Thoracic aorta (tissue), 2 donors: ENCODE results near the gene CYB5D1. TPM values are rescaled to one million over a fixed set of nuclear protein-coding genes. Genes with fewer than 3 reads are reported as not detected.

Experiments used
- ATAC-seq: fragments of 150-250 bp; one replicate; pipeline ENCODE4 v1.8.0; 2017; ENCODE audit warnings: low read depth; ENCODE audit not compliant: insufficient number of reproducible peaks, low FRiP score
- DNase-seq: peaks from one replicate; pipeline ENCODE4 v3.0.0-alpha.2; 2020; ENCODE audit warnings: low spot score
- H3K27ac ChIP-seq, 2 donors: fragments of 200-600 bp; sonication (generic); 1 replicate in 1 of 2; 2 replicates in 1 of 2; pipeline ENCODE4 v1.5.1; 2016; ENCODE audit warnings: mild to moderate bottlenecking in 2 of 2, moderate library complexity in 2 of 2
- H3K27me3 ChIP-seq: fragments of 200-600 bp; sonication (generic); replicated peaks from 2 replicates; pipeline ENCODE4 v1.6.0; 2016; ENCODE audit warnings: mild to moderate bottlenecking; ENCODE audit not compliant: insufficient read depth
- H3K36me3 ChIP-seq: fragments of 200-600 bp; sonication (generic); one replicate; pipeline ENCODE4 v1.5.1; 2016
- H3K4me1 ChIP-seq, 2 donors: fragments of 200-600 bp; sonication (generic); 1 replicate in 1 of 2; 2 replicates in 1 of 2; pipeline versions ENCODE4 v1.5.1 to v1.6.0; 2016; ENCODE audit warnings: low read depth in 2 of 2, mild to moderate bottlenecking in 1 of 2; ENCODE audit not compliant: control insufficient read depth in 1 of 2
- H3K4me3 ChIP-seq: fragments of 200-600 bp; sonication (generic); 2 replicates; pipeline ENCODE4 v1.5.1; 2016; ENCODE audit warnings: mild to moderate bottlenecking
- H3K9me3 ChIP-seq: fragments of 200-600 bp; sonication (generic); 2 replicates; pipeline ENCODE4 v1.5.1; 2016
- CTCF ChIP-seq: fragments of 200-600 bp; sonication (generic); IDR thresholded peaks from one replicate; pipeline ENCODE4 v1.5.1; 2019; ENCODE audit warnings: antibody characterized with exemption
- total RNA-seq, 2 donors: library from RNA; depleted of rRNA; stranded (reverse); fragments of >200 nt; gene quantifications; one replicate each; pipeline versions ENCODE4 v1.1.0 to v1.2.3, GENCODE V29; 2016

CYB5D1 gene
- total RNA-seq, 2 donors from 2014 or later: 3.8 to 8.9 TPM

DNA sequence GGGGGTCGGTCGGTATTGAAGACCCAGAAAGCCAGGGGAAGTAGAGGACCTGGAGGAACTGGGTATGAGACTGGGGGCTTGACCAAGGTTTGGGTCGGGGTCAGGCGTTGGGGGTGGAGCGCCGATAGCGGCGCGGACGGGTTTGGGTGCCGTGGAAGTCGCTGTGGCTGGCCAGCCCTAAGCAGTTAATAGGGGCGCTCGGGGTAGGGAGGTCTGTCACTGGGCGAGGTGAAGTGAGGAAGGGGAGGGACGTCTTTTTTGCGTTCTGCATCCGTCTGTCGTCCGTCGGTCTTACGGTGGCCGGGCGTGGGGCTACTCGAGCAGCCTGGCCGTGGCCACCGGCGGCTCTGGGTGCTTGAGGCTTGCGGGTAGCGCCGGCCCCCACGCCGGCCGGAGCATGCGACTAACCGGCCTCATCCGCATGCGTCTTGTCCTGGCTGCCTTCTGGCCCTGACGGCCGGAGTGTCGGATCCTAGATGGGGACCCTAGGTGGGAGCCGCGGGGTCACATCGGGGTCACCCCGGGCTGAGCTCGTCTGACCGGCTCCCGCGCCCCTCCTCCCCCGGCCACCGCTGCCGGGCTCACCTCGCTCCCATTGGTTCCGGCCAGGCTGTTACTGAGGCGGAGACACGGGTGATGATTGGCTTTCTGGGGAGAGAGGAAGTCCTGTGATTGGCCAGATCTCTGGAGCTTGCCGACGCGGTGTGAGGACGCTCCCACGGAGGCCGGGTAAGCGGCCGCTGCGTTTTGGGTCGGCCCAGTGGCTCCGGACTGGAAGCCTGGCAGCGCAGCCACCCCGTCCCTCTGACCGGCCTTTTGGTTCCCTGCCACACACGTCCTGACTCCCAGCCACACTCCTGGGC is 13.3 kb upstream of the CYB5D1 start:
- Histone ChIP-seq H3K9me3 (no peaks in the 10 kb centered on the region), H3K27me3 (no peaks in the 10 kb centered on the region), H3K36me3 (peaks cover 31% of the 10 kb centered on the region), H3K4me1 (peaks cover 11 to 20% of the 10 kb centered on the region in 2 donors), H3K4me3 (peak overlapping the region; percentile 86), H3K27ac (peak overlapping the region; percentile 98 to 99)
- ATAC-seq (peak; percentile 74), DNase-seq (peak; percentile 85)
- no peak for TF ChIP-seq CTCF

DNA sequence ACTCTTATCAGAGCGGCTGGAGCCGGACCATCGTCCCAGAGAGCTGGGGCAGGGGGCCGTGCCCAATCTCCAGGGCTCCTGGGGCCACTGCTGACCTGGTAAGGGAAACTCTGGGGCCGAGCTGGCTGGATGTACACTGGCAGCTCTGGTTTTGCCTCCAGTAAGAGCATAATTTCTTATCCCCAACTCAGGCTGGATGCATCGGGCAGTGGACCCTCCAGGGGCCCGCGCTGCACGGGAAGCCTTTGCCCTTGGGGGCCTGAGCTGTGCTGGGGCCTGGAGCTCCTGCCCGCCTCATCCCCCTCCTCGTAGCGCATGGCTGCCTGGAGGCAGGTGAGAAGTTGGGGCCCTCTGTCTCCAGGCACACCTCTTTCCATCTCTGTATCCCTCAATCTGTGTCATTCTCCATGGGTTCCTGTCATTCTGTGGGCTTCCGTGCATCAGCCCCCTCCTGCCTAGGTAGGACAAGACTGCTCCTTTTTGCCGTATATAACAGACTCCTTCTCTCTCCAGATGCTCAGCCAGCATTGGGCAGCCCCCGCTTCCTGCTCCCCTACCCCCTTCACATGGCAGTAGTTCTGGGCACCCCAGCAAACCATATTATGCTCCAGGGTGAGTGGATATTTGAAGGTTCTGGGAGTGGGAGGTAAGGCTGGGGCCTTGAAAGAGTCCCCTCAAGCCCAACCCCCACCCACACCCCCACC is 12.3 kb upstream of the CYB5D1 start:
- ATAC-seq: no peak
- Histone ChIP-seq H3K27me3 (no peaks in the 10 kb centered on the region), H3K4me3 (peak overlapping the region; percentile 86), H3K4me1 (peaks cover 11 to 19% of the 10 kb centered on the region in 2 donors), H3K9me3 (no peaks in the 10 kb centered on the region), H3K36me3 (peaks cover 40% of the 10 kb centered on the region), H3K27ac (peak overlapping the region; percentile 85 to 98)
- no peak for TF ChIP-seq CTCF
- no peak for DNase-seq

DNA sequence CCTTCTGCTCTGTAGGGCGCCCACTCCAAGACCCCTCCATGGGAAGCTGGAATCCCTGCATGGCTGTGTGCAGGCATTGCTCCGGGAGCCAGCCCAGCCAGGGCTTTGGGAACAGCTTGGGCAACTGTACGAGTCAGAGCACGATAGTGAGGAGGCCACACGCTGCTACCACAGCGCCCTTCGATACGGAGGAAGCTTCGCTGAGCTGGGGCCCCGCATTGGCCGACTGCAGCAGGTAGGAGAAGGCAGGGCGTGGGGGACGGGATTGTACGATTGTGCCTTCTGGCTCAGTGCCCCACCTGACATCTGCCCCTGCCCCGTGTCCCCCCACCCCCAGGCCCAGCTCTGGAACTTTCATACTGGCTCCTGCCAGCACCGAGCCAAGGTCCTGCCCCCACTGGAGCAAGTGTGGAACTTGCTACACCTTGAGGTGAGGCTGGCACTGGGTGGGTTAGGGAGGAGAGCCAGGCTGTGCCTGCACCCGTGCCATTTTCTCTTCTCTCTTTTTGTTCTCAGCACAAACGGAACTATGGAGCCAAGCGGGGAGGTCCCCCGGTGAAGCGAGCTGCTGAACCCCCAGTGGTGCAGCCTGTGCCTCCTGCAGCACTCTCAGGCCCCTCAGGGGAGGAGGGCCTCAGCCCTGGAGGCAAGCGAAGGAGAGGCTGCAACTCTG is 11.6 kb upstream of the CYB5D1 start:
- Histone ChIP-seq H3K27me3 (no peaks in the 10 kb centered on the region), H3K4me1 (peaks cover 8 to 13% of the 10 kb centered on the region in 2 donors), H3K9me3 (no peaks in the 10 kb centered on the region), H3K36me3 (peaks cover 42% of the 10 kb centered on the region), H3K4me3 (no peak overlapping the region), H3K27ac (no peak overlapping the region)
- no peak for TF ChIP-seq CTCF
- DNase-seq (no peak), ATAC-seq (no peak)

DNA sequence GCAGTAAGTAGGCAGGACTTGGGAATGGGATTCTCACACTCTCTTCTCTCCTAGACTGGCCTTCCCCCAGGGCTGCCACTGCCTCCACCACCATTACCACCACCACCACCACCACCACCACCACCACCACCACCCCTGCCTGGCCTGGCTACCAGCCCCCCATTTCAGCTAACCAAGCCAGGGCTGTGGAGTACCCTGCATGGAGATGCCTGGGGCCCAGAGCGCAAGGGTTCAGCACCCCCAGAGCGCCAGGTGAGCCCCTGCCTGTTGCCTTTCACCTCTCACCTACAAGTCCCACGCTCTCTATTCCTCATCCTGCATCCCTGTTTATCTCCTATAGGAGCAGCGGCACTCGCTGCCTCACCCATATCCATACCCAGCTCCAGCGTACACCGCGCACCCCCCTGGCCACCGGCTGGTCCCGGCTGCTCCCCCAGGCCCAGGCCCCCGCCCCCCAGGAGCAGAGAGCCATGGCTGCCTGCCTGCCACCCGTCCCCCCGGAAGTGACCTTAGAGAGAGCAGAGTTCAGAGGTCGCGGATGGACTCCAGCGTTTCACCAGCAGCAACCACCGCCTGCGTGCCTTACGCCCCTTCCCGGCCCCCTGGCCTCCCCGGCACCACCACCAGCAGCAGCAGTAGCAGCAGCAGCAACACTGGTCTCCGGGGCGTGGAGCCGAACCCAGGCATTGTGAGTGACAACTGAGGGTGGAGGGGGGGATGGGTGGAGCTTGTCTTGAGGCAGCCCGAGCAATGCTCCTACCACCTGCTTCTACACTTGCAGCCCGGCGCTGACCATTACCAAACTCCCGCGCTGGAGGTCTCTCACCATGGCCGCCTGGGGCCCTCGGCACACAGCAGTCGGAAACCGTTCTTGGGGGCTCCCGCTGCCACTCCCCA is 10.8 kb upstream of the CYB5D1 start:
- ATAC-seq (no peak), DNase-seq (no peak)
- peaks cover 42% of the 10 kb centered on the region for H3K36me3 ChIP-seq
- no peaks in the 10 kb centered on the region for H3K27me3 ChIP-seq
- TF ChIP-seq CTCF: no peak
- H3K4me3 ChIP-seq: no peak overlapping the region
- no peaks in the 10 kb centered on the region for H3K9me3 ChIP-seq
- H3K4me1 ChIP-seq: peaks cover 7 to 16% of the 10 kb centered on the region in 2 donors
- H3K27ac ChIP-seq: no peak overlapping the region
